PFSK-1 (cell line): Measurements from ENCODE around the gene GNB5.

Source experiments
- FOXP2 ChIP-seq: optimal IDR thresholded peaks from 2 replicates; pipeline ENCODE3; 2011; ENCODE audit warnings: borderline replicate concordance, control low read depth, inconsistent platforms; ENCODE audit not compliant: insufficient read depth; ENCODE audit errors: extremely low read length, extremely low read depth
- POLR2AphosphoS5 ChIP-seq: IDR thresholded peaks from 2 replicates; pipeline ENCODE4 v1.6.1; 2012; ENCODE audit warnings: low read depth, mild to moderate bottlenecking, control low read depth, low read length, moderate library complexity
- TAF1 ChIP-seq: IDR thresholded peaks from 2 replicates; pipeline ENCODE4 v1.6.1; 2012; ENCODE audit warnings: low read length, control low read depth, borderline replicate concordance; ENCODE audit not compliant: insufficient read depth

- no peak for TF ChIP-seq FOXP2
- TF ChIP-seq TAF1: no peak
- no peak for TF ChIP-seq POLR2AphosphoS5
These were observed 59.1 kb downstream of the GNB5 start for GRCh38 chr15:52132066-52132465.
